OCI-M2 (cell line): Measurements from ENCODE around the gene VAPA.

Source experiments
- DNase-seq: peaks from one replicate; lab custom pipeline; 2025; ENCODE audit not compliant: unreplicated experiment; lab: John Stamatoyannopoulos, UW

Gene VAPA

GRCh38 chr18:9931678-9932077, 17.9 kb downstream of the VAPA start:
- DNase-seq: no peak

GRCh38 chr18:9933865-9934264, 20.0 kb downstream of the VAPA start:
- DNase-seq: no peak

- DNase-seq: no peak
These were observed 20.5 kb downstream of the VAPA start for GRCh38 chr18:9934274-9934673.

- no peak for DNase-seq
These were observed 27.3 kb downstream of the VAPA start for GRCh38 chr18:9941103-9941502.

GRCh38 chr18:9941660-9942059, 27.8 kb downstream of the VAPA start:
- no peak for DNase-seq

- no peak for DNase-seq
These were observed 29.5 kb downstream of the VAPA start for GRCh38 chr18:9943311-9943710.

GRCh38 chr18:9944805-9945204, 31.0 kb downstream of the VAPA start:
- DNase-seq: no peak

- no peak for DNase-seq
These were observed 33.0 kb downstream of the VAPA start for GRCh38 chr18:9946831-9947230.

- no peak for DNase-seq
These were observed 33.4 kb downstream of the VAPA start for GRCh38 chr18:9947248-9947647.

- no peak for DNase-seq
These were observed 35.5 kb downstream of the VAPA start for GRCh38 chr18:9949315-9949714.

- no peak for DNase-seq
These were observed 36.0 kb downstream of the VAPA start for GRCh38 chr18:9949861-9950260.

GRCh38 chr18:9950289-9951016, 36.6 kb downstream of the VAPA start:
- no peak for DNase-seq

GRCh38 chr18:9951022-9951859, 37.4 kb downstream of the VAPA start:
- DNase-seq: no peak

GRCh38 chr18:9952633-9953416, 39.0 kb downstream of the VAPA start:
- peak; percentile 57 for DNase-seq

- DNase-seq: no peak
These were observed 45.1 kb downstream of the VAPA start for GRCh38 chr18:9958861-9959399.

GRCh38 chr18:9959564-9959963, 45.7 kb downstream of the VAPA start:
- no peak for DNase-seq

- no peak for DNase-seq
These were observed 46.6 kb downstream of the VAPA start for GRCh38 chr18:9960258-9960904.

GRCh38 chr18:9961041-9961440, 47.2 kb downstream of the VAPA start:
- DNase-seq: no peak

GRCh38 chr18:9965711-9966624, 52.2 kb downstream of the VAPA start:
- no peak for DNase-seq
